ENCODE results near the gene KCNMB1. TPM values are rescaled to one million over a fixed set of nuclear protein-coding genes. Genes with fewer than 3 reads are reported as not detected.

KCNMB1 gene
- total RNA-seq, 1 experiment from 2014 or later = 0.14 TPM

GRCh38 chr5:170355601-170356098, 33.5 kb downstream of the KCNMB1 start:
- in situ Hi-C loops (cut with HindIII; ENCODE audit: low pct_unique_long_range_greater_than_20kb, low sequenced_read_pairs) = no loop called here

GRCh38 chr5:170353961-170354360, 35.2 kb downstream of the KCNMB1 start:
- in situ Hi-C loops (cut with HindIII; ENCODE audit: low pct_unique_long_range_greater_than_20kb, low sequenced_read_pairs) = no loop called here
- DNase-seq (ENCODE audit: low read depth) = no peak

More at GRCh38 chr5:170355601-170356098, 33.5 kb downstream of the KCNMB1 start:
- no peak for DNase-seq (ENCODE audit: low read depth)

GRCh38 chr5:170353011-170353761, 36.0 kb downstream of the KCNMB1 start:
- in situ Hi-C loops (cut with HindIII; ENCODE audit: low pct_unique_long_range_greater_than_20kb, low sequenced_read_pairs) = no loop called here
- DNase-seq (ENCODE audit: low read depth) = no peak

- in situ Hi-C loops (cut with HindIII; ENCODE audit: low pct_unique_long_range_greater_than_20kb, low sequenced_read_pairs) = no loop called here
- no peak for DNase-seq (ENCODE audit: low read depth)
Measured at GRCh38 chr5:170348137-170348633, 41.0 kb downstream of the KCNMB1 start.

GRCh38 chr5:170347022-170347567, 42.1 kb downstream of the KCNMB1 start:
- in situ Hi-C loops (cut with HindIII; ENCODE audit: low pct_unique_long_range_greater_than_20kb, low sequenced_read_pairs) = no loop called here
- no peak for DNase-seq (ENCODE audit: low read depth)

GRCh38 chr5:170345971-170346370, 43.2 kb downstream of the KCNMB1 start:
- in situ Hi-C loops (cut with HindIII; ENCODE audit: low pct_unique_long_range_greater_than_20kb, low sequenced_read_pairs) = no loop called here
- no peak for DNase-seq (ENCODE audit: low read depth)

GRCh38 chr5:170343177-170343576, 46.0 kb downstream of the KCNMB1 start:
- in situ Hi-C loops (cut with HindIII; ENCODE audit: low pct_unique_long_range_greater_than_20kb, low sequenced_read_pairs) = no loop called here
- no peak for DNase-seq (ENCODE audit: low read depth)

GRCh38 chr5:170342153-170342725, 46.9 kb downstream of the KCNMB1 start:
- in situ Hi-C loops (cut with HindIII; ENCODE audit: low pct_unique_long_range_greater_than_20kb, low sequenced_read_pairs) = no loop called here
- no peak for DNase-seq (ENCODE audit: low read depth)

GRCh38 chr5:170341545-170341944, 47.6 kb downstream of the KCNMB1 start:
- no peak for DNase-seq (ENCODE audit: low read depth)
- in situ Hi-C loops (cut with HindIII; ENCODE audit: low pct_unique_long_range_greater_than_20kb, low sequenced_read_pairs) = no loop called here

GRCh38 chr5:170339780-170340167, 49.4 kb downstream of the KCNMB1 start:
- no peak for DNase-seq (ENCODE audit: low read depth)
- in situ Hi-C loops (cut with HindIII; ENCODE audit: low pct_unique_long_range_greater_than_20kb, low sequenced_read_pairs) = no loop called here

- in situ Hi-C loops (cut with HindIII; ENCODE audit: low pct_unique_long_range_greater_than_20kb, low sequenced_read_pairs) = no loop called here
- DNase-seq (ENCODE audit: low read depth) = no peak
Measured at GRCh38 chr5:170338933-170339779, 50.0 kb downstream of the KCNMB1 start.

- in situ Hi-C loops (cut with HindIII; ENCODE audit: low pct_unique_long_range_greater_than_20kb, low sequenced_read_pairs) = no loop called here
Measured at GRCh38 chr5:170338291-170338690, 50.9 kb downstream of the KCNMB1 start.

GRCh38 chr5:170337045-170337733, 52.0 kb downstream of the KCNMB1 start:
- DNase-seq (ENCODE audit: low read depth) = no peak
- in situ Hi-C loops (cut with HindIII; ENCODE audit: low pct_unique_long_range_greater_than_20kb, low sequenced_read_pairs) = no loop called here

More at GRCh38 chr5:170338291-170338690, 50.9 kb downstream of the KCNMB1 start:
- DNase-seq (ENCODE audit: low read depth) = no peak

GRCh38 chr5:170336065-170336464, 53.1 kb downstream of the KCNMB1 start:
- in situ Hi-C loops (cut with HindIII; ENCODE audit: low pct_unique_long_range_greater_than_20kb, low sequenced_read_pairs) = no loop called here
- no peak for DNase-seq (ENCODE audit: low read depth)

- DNase-seq (ENCODE audit: low read depth) = no peak
- in situ Hi-C loops (cut with HindIII; ENCODE audit: low pct_unique_long_range_greater_than_20kb, low sequenced_read_pairs) = no loop called here
Measured at GRCh38 chr5:170334626-170335025, 54.5 kb downstream of the KCNMB1 start.

GRCh38 chr5:170333161-170333910, 55.8 kb downstream of the KCNMB1 start:
- in situ Hi-C loops (cut with HindIII; ENCODE audit: low pct_unique_long_range_greater_than_20kb, low sequenced_read_pairs) = no loop called here
- no peak for DNase-seq (ENCODE audit: low read depth)

- no peak for DNase-seq (ENCODE audit: low read depth)
- in situ Hi-C loops (cut with HindIII; ENCODE audit: low pct_unique_long_range_greater_than_20kb, low sequenced_read_pairs) = no loop called here
Measured at GRCh38 chr5:170332058-170332457, 57.1 kb downstream of the KCNMB1 start.
